AG08396 (cell line): ENCODE results near the gene CRADD.
A peak's percentile ranks its signal among the peaks of the same experiment; 100 is the strongest.
"Not testable (repeated sequence)": the region's sequence is repeated elsewhere in the genome, so short reads cannot be mapped to it uniquely, and the experiment has no call there.

Source experiments
- DNase-seq: peaks from one replicate; pipeline ENCODE4 v3.0.0; 2012; ENCODE audit warnings: low spot score, mixed read lengths

CRADD gene

DNA sequence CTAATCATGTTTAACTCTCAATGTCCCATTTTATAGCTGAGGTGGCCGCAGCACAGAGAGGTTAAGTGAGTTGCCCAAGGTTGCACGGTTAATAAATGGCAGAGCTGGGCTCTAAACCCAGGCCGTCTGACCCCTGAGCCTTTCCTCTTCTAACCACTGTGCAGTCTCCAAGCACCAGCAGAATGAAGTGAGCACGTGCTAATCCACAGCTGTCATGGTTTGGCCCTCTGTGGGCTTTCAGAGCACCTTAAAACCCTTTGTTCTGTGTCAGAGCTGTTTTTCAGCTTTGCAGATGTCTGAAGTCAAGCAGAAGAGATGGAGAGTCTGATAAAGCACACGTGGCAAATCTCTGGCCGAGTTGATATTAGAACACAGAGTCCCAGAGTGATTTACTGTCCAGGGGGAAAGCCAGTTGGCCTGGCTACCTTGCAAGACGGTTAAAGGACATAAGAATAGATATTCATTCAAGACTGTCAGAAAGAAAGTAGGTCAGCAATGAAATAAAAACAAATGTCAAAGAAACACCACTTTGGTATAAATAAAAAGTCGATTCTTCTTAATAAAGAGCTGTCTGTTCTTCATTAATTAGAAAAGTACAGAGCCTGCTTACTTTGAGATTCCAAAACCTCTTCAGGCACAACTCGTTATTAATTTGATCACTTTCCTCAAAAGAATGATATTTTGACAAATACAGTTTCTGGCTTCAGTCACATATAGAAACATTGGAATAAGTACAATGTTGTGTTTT, 107.3 kb downstream of the CRADD start:
- no peak for DNase-seq

DNA sequence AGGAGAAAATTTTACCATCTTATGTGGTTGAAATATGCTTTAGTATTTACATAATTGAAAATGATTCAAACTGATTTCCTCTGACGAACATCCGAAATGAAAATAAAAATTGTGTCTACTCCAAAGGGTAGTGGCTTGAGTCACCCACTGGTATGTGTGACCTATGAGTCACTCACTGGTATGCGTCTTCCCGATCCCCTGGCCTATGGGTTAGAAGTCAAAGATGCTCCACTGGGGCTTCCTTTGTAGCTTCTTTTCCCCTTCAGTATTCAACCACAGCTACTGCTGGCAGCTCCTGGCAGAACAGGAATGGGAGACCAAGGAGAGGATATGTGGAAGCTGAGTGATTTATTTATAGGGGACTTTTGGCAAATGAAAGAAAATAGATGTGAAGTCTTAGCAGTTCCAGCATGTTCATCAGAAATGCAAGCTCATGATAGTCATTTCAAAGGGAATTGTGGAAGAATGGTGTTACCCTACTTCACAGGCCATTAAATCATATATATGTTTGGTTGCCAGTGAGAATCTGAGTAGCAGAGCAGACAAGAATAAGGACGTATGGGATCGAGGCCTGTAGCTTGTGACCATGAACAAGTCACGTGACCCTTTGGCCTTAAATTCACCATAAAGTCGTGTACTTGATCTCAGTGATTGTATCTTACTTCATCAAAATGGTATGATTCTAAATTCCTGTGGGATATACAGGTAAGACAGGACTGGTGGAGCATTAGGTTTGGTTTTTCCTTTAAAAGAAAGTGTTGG, 108.3 kb downstream of the CRADD start:
- DNase-seq = peak; percentile 71

DNA sequence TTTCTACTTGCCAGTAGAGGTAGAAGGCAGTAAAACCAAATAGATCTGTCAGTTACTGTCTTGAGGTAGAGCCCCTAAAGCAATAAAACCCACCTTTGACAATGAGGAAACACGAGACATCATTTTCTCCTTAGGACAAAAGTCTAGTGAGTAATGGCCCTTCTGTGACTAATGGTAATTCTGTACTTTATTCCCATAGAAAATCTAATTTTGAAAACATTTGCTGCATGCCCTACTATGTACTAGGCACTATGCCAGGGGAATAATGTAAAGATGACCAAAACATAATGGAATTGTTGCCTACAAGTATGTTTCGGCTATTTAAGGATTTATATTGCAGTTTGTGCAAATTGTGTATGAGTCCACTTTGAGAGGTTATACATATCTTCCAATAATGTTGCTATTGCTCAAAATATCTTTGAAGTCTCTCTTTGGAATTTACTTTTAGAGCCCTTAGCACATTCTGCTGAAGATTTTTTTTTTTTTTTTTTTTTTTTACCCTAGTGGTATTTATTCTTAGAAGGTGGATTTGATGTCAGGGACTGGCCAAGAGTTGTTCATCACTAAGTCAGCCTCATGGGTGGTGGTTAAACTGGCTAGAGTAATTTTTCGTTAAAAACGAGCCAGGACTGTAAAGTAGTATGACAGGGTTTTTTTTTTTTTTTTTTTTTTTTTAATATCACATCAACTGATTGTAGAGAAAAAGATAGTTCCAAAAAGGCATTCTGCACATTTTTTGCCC, 109.7 kb downstream of the CRADD start:
- no peak for DNase-seq

DNA sequence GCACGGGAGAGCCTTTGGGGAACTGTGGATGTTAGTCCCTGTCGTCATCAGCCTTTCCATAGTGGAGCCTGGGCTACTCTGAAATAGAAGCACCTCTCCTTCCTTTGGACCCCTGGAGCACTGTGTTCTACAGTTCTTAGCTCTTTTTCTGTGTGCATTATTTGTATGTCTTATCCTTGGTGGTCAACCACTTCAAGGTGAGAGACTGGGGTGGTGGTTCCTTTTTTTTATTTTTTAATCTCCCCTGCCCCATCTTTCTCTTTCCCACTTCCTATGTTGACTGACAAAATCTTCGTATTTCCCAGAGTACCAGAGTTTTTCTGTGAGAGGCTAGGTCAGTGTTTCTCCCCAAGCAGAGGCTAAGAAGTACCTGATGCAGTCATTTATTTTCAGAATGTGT, 111.7 kb downstream of the CRADD start:
- DNase-seq = no peak

DNA sequence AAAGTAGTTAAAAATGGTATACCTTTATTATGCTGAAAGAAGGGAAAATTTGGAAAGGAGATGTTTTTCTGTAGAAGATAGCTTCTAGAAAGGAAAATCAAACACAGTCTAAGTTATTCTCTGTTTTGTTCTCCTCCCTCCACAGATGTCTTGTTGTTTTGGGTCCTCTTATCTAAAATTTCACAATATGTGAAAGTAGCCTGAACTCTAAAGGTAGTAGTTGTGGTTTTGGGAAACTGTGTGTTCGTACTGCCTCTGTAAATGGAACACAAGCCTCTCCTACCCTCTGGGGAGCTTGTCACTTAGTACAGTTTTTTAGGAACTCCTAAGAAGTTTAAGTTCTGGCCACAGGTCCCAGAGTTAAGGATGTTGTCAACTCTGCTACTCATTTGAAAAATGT, 112.6 kb downstream of the CRADD start:
- no peak for DNase-seq

DNA sequence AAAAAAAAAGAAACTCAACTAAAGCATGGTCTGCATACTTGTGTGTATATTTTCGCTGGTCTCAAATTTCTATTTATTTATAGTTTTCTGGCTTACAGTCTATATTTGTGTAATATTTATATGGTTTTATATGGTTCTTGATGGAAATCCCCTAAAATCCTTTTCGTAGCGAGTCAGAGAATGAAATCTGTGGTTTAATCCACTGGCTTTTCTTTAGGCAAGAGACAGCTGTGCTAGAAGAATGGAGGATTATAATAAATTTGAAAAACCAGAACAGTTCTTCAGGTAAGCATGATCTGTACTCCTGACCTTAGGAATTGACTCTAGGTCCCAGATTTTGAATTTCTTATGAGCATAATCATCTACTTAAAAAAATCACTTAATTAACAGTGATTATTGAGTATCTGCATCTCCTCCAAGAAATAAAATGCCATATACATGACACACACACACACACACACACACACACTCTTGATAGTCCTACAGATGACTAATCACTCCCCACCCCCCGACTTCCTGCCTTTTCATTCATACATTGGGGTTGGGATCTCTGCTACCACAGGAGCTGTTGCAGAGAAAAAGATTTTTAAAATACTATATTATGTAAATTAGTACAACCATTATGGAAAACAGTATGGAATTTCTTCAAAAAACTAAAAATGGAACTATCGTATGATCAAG, 113.4 kb downstream of the CRADD start:
- peak; percentile 28 for DNase-seq

DNA sequence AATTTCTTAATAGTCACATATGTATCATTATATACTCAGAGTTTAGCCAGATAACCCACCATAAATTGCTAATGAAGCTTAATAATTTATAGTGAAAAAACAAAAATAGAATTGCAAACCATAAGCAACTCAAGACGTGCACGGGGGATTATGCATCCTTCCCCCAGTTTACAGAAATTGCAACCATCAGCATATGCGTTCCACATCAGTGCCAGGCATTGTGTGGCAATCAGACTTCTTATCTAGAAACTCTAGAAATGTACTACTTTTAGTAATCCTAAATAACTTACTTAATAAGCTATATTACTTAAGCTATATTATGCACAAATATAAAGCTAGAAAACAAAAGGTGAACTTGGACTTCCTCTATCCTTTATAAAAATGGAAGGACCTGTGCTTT, 115.8 kb downstream of the CRADD start:
- no peak for DNase-seq

DNA sequence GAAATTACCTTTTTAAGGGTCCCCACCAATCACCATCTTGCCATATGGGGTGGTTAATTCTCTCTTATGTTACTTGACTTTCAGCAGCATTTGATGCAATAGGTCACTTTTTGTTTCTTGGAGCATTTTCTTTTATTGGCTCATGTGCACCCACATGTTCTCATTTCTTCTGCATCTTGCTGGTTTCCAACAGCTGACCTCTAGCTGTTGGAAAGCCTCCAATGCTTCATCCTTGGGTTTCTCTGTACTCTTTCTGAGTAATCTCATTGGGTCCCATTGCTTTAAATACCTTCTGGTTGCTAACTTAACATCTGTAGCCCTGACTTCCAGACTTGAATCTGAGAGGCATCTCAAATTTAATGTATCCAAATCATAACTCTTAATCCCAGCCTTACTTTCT, 116.8 kb downstream of the CRADD start:
- DNase-seq = no peak

DNA sequence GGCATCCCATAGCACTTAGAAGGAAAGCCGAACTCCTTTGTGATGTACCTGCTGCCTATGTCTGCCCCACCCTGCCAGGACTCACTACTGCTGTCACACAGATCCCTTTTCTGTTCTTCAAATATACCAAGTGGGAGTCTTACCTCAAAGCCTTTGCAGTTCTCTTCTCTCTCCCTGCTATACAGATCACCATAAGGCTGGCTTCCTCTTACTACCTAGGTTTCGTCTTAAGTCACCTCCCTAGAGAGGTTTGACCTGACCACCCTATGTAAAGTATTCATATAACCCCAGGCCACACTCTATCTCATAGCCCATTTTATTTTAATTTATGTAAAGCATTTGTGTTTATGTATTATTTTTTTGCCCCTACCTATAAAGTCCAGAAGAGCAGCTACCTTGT, 117.6 kb downstream of the CRADD start:
- no peak for DNase-seq

DNA sequence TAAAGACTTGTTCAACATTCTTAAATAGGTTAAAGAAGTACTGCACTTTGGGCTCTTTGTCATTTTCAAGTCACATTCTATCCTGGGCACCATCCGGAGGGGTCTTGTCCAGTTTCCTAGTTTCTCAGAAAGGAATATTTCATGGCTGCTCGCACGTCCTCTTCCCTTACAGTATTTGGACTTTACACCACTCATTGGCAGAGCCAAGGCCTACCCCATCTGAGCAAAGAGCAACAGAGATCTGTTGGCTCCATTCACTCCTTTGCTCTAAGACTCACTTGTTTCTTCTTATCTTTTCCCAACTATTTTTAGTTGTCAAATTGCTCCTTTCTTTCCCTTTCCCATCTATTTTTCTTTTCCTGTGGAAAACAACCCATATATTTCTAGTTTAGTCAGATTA, 118.2 kb downstream of the CRADD start:
- DNase-seq = no peak

DNA sequence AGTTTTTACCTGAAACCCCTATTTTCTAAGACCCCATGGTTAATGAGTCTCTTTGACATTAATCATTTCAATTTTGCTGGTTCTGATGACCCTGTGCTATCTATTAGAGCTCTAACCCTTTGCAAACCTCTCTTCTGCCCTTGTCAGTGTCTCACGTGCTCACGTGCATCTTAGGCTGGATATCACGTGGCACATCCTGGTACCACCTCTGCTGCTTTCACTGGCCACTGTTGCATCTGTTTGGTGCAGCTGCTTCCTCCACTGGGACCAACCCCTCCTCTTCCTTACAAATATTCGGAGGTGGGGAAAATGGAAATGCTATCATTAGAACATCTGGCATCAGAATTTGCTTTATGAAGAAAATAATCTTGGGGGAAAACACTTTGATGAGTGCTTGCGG, 119.6 kb downstream of the CRADD start:
- no peak for DNase-seq

DNA sequence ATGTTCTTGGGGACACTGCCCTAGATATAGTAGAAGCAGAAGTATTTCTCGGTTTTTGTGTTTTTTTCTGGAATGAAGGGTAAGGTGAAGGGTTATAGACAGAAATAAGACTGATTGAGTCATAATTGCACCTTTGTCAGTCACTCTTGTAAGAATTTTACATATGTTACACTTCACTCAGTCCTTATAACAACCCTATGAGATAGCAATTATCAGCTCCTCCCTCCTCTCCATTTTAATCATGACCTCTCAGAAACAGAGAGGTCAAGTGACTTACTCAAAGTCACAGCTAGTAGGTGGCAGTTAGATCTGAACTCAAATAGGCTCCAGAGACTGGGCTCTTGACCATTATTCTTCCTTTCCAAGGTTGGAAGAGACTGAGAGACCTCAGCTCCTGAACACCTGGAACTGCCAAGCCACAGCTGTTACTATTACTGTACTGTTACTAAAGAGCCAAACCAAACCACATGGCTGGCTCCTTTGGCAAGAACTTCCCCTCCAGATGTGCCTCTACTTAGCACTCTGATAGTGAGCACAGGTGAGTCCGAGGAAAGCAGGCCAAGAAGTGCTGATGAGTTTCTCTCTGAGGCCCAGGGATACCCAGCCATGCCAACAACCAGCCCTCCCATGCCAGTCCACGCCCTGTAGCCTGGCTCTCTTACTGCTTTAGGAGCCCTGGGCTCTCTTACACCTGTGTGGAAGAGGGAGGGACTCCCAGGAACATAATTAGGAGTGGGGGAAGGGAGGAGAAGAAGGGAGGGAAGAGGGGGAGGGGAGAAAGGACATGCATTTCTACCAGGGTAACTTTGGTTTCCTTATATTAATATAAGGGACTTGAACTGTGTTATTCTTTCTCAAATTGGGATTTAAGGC, 121.3 kb downstream of the CRADD start:
- DNase-seq = no peak

DNA sequence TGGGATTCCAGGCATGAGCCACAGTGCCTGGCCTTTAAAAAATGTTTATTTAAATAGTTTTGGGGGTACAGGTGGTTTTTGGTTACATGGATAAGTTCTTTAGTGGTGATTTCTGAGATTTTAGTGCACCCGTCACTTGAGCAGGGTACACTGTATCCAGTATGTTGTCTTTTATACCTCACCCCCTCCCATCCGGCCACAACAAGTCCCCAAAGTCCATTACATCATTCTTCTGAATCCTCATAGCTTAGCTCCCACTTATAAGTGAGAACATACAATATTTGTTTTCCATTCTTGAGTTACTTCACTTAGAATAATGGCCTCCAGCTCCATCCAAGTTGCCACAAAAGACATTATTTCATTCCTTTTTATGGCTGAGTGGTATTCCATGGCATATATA, 124.5 kb downstream of the CRADD start:
- not testable (repeated sequence) for DNase-seq

DNA sequence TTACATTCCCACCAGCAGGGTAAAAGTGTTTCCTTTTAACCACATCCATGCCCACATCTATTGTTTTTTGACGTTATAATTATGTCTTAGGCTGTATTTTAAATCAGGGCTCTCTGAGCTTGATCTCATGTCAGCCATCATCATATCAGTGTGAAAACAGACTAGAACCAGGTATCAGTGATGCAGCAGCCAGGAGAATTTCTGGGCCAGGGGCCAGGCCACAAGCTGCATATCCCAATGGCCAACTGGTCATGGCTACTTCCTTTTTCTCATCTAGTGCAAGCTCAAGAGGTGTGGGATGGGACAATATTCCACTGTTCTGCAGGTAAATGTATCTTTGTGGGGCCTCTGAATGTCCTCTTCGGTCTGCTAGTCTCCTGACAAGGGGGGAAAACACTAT, 125.1 kb downstream of the CRADD start:
- DNase-seq = no peak

DNA sequence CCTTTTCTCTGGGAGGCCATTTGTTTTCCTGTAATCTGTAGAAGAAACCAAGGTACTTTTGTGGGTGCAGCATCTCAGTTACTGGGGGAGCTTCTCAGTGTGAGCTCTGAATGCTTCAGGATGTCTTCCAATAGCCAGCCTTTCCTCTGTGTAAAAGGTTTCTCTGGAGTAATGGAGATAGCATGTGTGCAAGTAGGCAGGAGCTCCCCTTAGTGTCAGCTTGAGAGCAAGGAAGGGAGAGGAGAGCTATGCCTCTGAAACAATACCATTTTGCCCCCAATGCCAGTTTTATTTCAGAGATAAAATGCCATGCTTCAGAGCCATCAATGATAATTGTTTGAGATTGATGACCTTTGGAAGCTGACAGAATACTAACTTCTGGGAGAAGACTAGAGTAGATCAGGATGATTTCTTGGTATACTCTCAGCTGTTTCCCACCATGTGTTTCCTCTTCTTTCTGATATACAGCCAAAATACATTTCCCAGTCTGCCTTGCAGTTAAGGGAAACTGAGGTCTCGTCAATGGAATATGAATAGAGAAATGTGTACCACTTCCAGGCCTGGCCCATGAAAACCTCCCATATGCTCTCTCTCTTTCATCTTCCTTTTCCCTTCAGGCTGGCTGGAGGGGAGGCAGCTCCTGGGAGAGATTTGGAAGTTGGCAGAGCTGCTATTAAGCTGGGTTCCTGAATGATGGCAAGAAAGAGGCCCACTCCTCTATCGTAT, 125.7 kb downstream of the CRADD start:
- no peak for DNase-seq

DNA sequence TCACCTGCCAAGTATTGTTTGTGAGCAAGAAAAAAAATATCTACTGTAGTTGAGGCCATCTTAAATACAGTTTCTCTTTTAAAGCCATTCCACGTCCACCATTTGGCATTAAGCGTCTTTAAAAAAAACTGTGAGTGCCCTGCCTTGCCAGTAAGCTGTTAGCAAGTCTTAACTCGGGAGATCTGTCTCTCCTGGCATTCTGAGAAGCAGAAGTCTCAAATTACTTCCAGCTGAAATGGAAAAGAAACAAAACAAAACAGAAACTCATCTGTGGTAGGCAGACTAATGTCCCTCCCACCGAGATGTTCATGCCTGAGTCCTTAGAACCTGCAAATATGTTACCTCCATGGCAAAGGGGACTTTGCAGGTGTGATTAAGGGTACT, 126.2 kb downstream of the CRADD start:
- DNase-seq = peak; percentile 42

DNA sequence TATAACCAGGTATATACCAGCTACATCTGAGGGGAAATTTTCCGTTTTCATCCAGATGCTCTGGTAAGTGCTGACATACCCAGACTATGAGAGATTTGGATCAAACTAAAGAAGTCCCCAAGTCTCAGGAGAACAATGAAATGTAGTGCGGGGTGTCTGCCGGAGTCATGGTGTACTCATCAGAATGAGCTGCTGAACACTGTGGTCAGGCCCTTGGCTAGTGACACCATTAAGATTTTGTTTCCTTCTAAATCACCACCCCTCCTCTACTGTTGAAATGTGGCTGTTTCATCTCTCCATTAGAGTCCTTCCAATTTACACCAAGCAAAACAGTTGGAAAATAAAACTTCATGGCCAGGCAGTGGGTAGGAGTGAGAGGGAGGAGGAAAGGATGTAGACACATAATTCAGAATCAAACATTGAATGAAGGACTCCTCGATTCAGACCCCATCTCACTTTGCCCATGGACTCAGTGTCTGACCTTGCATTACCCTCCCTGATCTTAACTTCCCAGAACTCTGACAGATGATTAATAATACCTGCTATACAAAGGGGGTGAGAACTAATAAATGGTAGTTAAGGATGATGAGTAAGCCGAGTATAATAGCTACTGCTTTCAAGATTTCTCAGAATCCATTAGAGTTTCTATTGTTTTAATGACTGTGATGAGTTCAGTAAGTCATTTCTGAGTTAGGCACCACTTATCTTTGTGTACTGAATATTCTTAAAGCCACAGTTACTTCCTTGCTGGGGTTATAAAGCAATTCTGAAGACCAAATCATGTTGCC, 127.4 kb downstream of the CRADD start:
- DNase-seq = no peak

DNA sequence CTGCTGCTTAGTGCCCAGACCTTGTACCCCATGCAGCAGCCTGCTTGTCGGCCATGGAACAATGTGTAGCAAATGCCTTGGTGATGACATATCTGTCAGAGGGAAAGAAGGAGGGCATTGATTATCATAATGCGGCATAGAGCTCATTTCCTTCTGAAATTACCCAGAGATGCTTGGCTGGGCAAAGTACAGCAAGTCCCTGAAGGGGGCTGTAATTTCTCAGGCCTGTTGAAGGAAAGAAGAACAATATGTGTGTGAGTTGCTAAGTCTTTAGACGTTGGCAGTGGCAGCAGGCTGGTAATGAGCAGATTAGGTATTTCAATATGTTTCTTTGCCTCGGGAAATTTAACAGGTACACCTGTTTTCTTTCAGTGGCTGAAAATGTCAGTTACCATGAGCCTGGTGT, 128.6 kb downstream of the CRADD start:
- no peak for DNase-seq

DNA sequence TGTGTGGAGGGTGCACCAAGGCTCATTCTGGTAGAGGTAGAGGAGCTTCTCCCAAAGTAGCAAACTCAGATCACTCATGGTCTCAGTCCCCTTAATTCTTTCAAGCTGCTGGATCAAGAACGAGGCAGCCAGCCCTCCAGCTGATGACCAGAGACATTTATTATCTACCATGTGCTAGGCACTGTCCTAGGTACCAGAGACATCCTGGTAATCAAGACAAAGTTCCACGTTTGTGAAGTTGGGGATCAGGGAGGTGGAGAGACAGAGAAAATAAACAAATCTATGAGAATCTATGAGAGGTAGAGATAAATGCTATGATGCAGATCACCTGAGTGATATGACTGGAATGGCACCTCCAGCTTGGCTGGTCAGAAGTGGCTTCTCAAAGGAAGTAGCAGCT, 130.2 kb downstream of the CRADD start:
- no peak for DNase-seq
